Occipital lobe (tissue), 2 donors: ENCODE data around the gene ADARB2. TPM values are rescaled to one million over a fixed set of nuclear protein-coding genes. Genes with fewer than 3 reads are reported as not detected.

Source experiments
- DNase-seq: peaks from one replicate; lab custom pipeline; 2025; lab: John Stamatoyannopoulos, UW
- total RNA-seq: library from RNA; depleted of rRNA; stranded (reverse); fragments of >200 nt; gene quantifications from one replicate; pipeline ENCODE4 v1.2.3, GENCODE V29; 2014

Gene ADARB2
- total RNA-seq, 1 donor from 2014 or later = 4.8 TPM

DNA sequence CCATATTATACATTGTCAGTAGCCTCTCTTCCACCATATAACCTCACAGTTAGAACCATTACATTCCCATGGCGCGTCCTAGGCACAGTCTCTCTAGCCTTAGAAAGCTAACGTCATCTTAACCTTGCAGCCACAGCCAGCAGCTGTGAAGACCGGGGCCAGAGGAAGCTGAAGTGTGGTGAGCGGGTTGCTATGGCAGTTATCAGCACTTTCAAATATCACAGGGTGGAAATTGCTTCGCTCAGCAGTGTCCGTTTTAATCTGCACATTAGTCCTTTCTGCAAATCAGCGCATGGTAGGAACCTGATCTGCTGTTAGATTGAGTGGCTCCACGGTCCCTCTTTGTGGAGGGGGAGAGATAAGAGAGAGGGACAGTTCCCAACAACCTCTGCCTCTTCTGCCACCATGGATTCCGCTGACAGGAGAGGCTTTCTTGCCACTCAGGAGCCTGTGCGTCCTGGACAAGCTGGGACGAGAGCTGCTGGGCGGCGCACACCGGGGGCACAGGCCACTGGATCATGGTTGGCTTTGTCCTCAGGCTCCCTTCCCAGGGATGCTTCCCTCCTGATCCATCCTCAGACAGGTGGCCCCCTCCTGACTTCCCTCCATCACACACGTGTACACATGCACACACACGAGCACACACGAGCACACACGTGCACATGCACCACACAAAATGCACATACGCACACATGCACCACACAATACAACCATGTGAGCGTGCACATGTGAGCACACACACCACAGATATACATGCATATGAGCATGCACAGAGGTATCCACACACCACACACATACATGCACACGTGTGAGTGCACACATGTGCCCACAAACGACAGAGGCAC, 587.3 kb downstream of the ADARB2 start:
- DNase-seq = no peak

DNA sequence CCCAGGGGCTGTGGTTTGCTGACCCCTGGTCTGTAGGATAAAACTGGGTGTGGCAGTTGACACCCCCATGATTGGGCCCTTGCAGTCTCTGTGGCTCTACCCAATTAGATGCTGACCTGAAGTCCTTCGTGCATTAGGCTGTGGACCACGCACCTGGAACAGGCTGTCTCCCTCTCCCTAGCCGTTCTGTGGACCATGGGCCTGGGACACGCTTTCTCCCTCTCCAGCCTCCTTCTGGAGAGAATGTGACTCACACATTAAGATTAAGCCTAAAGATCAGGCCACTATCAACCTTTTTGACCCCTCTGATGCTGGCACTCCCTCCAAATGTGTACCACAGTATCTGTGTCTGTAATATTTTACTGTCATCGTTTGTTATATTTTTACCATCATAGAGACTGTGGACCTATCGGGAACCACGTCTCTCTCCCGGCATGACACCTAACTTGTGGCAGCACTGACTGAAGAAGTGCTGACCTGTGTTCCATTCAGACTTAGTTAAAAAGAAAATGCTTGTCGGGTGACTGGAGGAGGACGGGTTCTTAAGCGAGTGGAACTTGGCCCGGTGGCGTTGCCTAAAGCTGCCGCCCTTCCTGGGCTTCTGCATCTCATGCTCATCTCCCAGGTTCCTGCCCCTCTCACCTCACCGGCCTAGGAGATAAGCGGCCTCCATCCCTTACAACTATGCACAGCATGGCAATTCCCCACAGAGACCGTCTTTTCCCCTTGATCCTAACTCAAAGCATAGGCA, 588.3 kb downstream of the ADARB2 start:
- DNase-seq = no peak

DNA sequence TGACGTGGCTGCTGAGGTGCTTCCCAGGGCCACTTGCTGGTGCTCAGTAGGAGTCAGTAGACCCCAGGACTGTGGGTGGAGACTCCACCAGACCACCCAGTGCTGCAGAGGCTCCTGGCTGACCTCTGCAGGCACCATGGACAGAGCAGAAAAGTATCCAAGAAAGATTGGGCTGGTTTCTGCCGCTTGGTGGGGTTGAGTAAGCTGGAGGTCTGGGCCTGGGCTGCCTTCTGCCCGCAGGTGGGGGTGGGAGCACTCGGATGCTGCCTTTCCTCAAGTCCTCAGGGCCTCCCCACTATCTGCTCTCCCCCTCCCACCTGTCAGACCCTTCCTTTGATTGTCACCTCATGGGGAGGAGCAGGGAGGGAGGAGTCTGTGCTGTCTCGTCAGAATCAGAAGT, 589.5 kb downstream of the ADARB2 start:
- no peak for DNase-seq

DNA sequence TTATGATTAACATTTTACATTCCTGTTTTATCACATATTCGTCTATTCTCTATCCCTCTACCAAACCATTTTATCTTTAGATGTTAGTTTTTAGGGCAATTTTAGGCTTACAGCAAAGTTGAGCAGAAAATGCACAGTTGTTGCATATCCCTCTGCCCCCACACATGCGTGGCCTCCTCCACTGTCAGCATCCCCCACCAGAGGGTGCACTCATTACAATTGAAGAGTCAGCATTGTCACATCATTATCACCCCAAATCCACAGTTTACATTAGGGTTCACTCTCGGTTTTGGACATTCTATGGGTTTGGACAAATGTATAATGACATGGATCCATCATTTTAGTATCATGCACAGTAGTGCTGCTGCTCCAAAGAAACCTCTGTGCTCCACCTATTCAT, 594.7 kb downstream of the ADARB2 start:
- DNase-seq = no peak

DNA sequence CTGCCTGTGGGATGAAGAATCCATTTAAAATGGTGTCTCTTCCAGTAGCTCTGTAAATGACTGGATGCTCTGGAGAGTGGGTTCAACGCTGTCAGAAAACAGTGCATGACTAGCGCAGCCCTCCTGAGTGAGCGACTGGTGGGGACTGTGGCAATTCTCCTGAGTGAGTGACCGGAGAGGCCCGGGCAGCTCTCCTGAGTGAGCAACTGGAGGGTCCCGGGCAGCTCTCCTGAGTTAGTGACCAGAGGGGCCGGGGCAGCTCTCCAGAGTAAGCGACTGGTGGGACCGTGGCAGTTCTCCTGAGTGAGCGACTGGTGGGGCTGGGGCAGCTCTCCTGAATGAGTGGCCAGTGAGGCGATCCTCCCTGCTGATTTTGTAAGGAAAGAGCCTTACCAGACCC, 595.6 kb downstream of the ADARB2 start:
- DNase-seq = no peak

DNA sequence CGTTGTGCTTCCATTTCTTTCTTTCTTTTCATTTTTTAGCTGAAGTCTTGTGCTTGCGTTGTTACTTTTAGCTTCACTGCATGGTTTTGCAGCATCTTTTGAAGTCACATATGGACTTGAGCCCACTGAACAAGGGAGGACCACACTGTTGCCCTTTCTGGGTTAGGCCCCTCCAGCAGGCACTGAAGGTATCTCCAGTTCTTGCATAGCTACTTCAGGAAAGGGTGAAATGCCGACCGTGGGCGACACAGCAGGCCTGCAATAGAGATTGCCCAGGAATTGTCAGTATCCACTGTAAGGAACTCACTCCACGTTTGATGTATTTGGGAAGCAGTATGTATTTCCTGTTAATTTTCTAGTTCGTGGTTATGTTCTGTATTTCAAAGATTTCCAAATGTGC, 596.1 kb downstream of the ADARB2 start:
- no peak for DNase-seq

DNA sequence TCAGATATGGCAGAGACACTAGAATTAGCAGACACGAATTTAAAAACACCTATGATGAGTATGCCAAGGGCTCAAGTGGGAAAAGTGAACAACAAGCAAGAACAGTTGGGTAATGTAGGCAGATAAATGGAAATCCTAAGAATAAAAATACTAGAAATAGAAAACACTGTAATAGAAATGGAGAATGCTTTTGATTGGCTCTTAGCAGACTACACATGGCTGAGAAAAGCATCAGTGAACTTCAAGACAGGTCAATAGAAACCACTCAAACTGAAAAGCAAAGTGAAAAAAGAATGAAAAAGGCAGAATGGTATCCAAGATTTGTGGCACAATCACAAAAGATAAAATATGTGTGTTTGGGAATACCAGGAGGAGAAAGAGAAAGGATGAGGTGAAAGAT, 598.8 kb downstream of the ADARB2 start:
- DNase-seq = no peak

DNA sequence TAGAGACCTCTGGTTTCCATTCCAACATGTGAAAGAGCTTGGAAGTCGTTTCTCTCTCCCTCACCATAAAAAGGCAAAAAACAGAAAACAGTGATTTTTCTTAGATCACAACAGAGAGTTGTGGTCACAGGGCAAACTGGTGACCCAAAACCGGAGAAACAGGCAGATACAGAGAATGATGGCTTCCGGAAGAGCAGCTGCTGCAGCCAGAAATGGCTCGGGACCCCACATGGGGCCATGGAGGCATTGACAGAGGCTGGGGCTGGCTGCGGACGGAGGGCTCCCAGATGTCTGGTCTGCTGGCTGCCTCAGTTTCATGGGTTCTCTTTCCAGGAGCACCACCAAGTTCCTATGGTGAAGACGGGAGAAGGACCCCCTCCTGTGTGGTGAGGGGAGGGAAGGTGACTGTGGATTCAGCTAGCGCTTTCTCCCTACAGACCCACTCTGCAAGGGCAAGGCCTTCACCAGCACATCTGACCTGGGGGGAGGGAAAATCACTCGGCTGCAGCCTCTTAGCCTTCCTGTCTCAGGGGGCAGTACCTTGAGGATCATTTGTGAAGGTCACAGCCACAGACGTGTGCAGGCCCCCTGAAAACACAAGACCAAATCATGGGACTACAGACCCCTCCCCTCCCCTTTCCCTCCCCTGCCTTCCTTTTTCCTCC, 599.7 kb downstream of the ADARB2 start:
- no peak for DNase-seq

DNA sequence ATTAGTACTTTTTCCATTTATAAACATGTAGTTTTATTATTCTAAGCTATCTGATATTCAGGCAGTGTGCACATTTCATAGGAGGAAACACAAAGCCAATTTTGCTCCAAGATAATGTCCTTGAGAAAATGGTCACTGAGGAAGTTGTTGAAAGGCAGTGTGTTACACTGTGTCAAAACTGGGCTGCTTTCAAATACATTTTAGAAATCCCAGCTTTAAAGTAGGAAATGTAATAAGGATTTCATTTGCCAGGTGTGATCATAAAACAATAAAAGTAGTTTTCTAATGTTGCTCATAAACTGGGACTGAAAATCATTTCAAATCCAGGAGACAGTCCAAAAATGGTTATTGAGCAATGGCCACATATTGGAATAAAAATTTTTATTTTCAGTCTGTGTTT, 601.1 kb downstream of the ADARB2 start:
- no peak for DNase-seq

DNA sequence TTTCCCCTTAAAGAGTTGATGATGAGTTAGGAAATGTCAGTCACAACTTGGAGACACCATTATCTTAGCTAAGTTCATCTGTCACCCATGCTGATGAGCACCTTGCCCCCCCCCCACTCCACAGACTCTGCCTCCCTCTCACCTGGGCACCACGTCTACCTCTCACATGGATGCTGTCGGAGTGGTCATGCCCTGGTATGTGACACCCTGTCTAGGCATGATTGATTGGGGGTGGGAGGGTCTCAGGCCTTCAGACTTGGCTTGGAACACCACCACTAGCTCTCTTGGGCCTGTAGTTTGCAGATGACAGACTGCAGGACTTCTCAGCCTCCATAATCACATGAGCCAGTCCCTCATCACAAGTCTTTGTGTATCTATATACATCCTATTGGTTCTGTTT, 603.2 kb downstream of the ADARB2 start:
- DNase-seq = no peak

DNA sequence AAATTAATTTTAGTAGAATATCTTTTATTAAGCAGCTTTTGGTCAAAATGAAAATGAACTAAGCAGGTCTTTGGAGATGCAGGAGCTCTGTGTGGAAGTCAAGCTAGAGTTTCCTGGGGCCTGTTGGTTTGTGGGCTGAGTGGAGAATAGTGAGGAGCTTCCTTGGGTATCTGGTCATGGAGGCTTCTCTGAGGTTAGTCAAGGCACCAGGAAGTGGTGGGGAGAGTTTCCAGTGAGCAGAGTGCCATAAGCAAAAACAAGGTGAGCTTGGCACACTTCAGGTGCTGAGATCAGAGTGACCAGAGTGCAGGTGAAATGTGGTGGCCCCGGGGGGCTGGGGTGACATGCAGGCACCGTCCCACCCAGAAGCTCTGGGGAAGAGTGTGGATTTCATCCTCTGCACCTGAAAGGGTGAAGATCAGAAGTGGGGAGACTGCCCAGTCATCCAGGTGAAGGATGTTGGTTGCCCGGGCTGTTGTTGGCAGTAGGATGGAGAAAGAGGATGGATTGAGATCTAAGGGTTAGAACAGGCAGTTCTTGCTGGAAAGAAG, 603.8 kb downstream of the ADARB2 start:
- no peak for DNase-seq

DNA sequence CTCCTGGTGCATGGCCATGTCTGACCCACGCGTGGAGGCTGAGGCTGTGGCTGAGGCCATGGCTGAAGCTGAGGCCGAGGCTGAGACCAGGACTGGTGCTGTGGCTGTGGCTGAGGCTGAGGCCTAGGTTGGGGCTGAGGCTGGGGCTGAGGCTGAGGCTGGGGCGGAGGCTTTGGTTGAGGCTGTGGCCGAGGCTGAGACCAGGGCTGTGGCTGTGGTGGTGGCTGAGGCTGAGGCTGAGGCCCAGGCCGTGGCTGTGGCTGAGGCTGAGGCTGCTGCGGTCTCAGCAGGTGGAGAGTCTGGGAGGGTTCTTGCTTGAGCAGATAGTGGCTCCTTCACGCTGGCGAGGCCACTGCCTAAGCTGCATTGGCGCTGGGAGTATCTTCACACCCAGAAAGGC, 604.7 kb downstream of the ADARB2 start:
- no peak for DNase-seq

DNA sequence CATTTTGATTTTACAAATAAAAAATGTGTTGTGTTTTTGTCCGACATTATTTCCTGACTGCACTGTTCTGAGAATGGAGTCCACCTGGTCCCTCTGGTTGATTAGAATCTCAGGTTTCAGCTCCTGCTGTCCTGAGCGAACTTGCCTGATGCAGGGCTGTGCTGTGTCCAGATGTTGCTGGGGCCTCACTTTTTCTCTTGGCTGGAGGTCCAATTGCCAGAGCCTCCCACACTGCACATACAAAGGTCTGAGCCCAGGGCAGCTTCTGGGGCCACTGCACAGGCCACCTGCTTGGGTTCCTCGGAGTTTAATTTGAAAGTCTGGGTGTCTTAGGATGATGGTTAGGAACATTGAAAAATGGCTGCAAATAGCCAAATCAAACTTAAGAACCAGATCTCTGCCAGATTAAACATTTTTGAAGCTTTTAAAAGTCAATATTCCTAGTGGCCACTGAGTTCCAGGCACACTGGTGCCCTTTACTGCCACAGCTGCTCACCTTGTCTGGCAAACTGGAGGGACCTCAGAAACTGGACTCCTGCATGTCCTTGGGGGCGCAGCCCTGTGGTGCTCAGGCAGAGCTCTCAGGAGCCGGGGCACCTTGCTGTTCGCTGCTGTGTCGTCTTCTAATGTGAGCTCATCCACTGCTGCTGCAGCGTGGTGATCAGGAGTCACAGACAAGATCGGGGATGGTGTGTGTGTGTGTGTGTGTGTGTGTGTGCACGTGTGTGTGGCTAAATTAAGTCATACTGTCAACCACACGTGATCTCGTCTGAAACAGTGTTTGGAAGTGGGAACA, 606.1 kb downstream of the ADARB2 start:
- DNase-seq = no peak

DNA sequence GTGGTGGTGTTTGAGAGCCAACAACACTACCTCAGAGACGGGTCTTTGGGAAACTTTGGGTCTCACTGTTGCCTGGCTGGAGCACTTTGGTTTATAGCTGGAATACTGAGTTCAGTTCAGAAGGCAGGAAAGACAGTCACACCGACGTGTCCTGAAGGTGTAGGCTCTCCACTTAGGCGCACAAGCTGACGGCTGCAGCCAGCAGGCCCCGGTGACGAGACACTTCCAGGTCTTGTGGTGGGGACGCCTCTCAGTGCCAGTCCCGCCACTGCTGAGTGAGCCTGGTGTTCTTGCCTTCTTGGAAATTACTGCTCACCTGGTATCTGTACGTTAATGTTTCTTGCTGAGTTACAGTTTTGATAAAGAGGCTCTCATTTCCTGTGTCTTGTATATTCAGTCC, 607.1 kb downstream of the ADARB2 start:
- no peak for DNase-seq

DNA sequence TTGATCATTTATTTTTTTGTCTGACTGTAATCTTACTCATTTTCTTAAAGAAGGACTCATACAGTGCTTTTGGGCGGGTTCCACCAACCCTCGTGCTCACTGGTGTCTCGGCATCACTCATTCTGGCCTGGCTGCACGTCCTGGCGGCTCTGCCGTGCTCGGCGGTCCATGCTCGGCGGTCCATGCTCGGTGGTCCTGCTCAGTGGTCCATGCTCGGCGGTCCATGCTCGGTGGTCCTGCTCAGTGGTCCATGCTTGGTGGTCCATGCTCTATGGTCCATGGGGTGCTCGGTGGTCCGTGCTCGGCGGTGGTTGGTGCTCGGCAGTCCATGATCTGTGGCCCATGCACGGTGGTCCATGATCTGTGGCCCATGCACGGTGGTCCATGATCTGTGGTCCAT, 608.7 kb downstream of the ADARB2 start:
- DNase-seq = no peak

DNA sequence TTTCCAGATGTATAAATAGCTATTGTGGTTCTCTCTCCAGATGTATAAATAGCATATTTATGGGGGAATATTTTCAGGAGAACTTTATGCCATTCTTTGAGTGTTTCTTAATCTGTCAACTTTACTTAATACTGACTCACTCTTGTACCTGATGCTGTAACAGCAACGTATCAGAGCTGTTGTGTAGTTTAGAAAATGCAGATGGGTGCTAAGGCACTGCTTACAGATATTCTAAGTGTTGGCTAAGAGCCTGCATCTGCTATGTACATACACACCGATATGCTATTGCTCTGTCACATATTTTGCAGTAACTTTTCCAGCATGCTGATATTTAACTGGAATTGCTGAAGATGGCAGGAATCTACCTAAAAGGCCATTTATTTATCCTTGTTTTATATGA, 609.2 kb downstream of the ADARB2 start:
- DNase-seq = no peak

DNA sequence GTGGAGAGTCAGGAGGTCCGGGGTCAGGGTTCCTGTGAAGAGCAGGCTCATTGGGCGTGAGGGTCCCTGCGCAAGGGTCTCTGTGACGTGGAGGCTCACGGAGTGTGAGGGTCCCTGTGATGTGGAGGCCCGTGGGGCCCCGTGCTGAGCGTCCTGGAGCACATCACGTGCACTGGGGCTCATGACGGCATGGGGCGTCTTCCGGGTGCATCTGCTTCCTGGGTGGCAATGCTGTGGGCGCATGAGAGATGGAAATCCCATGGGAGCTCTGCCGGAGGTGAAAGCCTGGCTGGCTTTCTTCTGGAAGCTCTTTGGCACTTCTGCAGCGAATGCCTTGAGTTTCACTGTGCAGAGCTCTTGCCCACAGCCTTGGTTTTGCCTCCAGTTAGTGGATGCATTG, 609.7 kb downstream of the ADARB2 start:
- DNase-seq = no peak
